Upper lobe of right lung (tissue), 1 donor: ENCODE results near the gene HES7. TPM values are rescaled to one million over a fixed set of nuclear protein-coding genes. Genes with fewer than 3 reads are reported as not detected.

ENCODE experiments used
- ATAC-seq: fragments of 200-7000 bp; cut with Tn5 transposase; one replicate; pipeline ENCODE4 v1.9.1; 2020; ENCODE audit warnings: mild to moderate bottlenecking, moderate library complexity
- DNase-seq: peaks from one replicate; pipeline ENCODE4 v3.0.0-alpha.2; 2020
- H3K27ac ChIP-seq: fragments of 200-600 bp; one replicate; pipeline ENCODE4 v1.8.0; 2022
- H3K27me3 ChIP-seq: fragments of 200-600 bp; one replicate; pipeline ENCODE4 v1.8.0; 2022; ENCODE audit warnings: mild to moderate bottlenecking
- H3K36me3 ChIP-seq: fragments of 200-600 bp; one replicate; pipeline ENCODE4 v1.8.0; 2022
- H3K4me1 ChIP-seq: fragments of 200-600 bp; one replicate; pipeline ENCODE4 v1.8.0; 2022
- H3K4me3 ChIP-seq: fragments of 200-600 bp; one replicate; pipeline ENCODE4 v1.8.0; 2022; ENCODE audit warnings: mild to moderate bottlenecking
- H3K9me3 ChIP-seq: fragments of 200-600 bp; one replicate; pipeline ENCODE4 v1.8.0; 2022
- intact Hi-C: fragments of 100-400 bp; cut with DNase I; formaldehyde crosslinking; loops from one replicate; pipeline ENCODE4 v1.11.0; 2022
- total RNA-seq: library from RNA; stranded (reverse); fragmentation: NEBNext Ultra II Directional; extraction: Animal tissue kit (Norgen Biotek cat#: 25700); gene quantifications from one replicate; pipeline ENCODE4 v1.2.1, GENCODE V29; 2021
- TF ChIP-seq, protein P1 (sequence below): fragments of 200-600 bp; IDR thresholded peaks from one replicate; pipeline ENCODE4 v1.8.0; 2022; ENCODE audit warnings: antibody characterized with exemption
- donor health status: DM: no; HTN: yes; CAD: no; lungs with severe emphysema.

Gene HES7
- total RNA-seq, 1 donor from 2014 or later, result not detected

DNA sequence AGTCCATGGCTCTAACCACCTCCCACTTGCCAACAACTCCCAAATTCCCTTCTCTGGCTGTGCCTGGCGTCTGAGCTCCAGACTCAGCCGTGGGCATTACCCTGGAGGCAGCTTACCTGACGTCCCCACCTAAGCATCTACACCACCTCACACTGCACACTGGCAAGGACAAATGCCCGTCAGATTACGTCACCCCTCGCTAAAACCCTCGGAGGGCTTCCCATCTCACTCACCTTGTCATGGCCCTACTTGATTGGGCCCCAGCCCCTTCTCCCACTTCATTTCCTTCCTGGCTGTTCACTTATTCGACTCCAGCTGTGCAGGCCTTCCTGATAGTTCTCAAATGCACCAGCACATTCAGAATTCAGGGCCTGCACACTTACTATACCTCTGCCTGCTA is 19.0 kb downstream of the HES7 start:
- no peaks in the 10 kb centered on the region for H3K36me3 ChIP-seq
- no peak overlapping the region for H3K4me3 ChIP-seq
- peaks cover 12% of the 10 kb centered on the region for H3K27me3 ChIP-seq
- TF ChIP-seq, protein P1, sequence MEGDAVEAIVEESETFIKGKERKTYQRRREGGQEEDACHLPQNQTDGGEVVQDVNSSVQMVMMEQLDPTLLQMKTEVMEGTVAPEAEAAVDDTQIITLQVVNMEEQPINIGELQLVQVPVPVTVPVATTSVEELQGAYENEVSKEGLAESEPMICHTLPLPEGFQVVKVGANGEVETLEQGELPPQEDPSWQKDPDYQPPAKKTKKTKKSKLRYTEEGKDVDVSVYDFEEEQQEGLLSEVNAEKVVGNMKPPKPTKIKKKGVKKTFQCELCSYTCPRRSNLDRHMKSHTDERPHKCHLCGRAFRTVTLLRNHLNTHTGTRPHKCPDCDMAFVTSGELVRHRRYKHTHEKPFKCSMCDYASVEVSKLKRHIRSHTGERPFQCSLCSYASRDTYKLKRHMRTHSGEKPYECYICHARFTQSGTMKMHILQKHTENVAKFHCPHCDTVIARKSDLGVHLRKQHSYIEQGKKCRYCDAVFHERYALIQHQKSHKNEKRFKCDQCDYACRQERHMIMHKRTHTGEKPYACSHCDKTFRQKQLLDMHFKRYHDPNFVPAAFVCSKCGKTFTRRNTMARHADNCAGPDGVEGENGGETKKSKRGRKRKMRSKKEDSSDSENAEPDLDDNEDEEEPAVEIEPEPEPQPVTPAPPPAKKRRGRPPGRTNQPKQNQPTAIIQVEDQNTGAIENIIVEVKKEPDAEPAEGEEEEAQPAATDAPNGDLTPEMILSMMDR, result no peak
- DNase-seq (peak; percentile 35), ATAC-seq (no peak)
- no peaks in the 10 kb centered on the region for H3K9me3 ChIP-seq
- intact Hi-C loops, result no loop called here
- H3K4me1 ChIP-seq, result peaks cover 2% of the 10 kb centered on the region
- no peak overlapping the region for H3K27ac ChIP-seq

DNA sequence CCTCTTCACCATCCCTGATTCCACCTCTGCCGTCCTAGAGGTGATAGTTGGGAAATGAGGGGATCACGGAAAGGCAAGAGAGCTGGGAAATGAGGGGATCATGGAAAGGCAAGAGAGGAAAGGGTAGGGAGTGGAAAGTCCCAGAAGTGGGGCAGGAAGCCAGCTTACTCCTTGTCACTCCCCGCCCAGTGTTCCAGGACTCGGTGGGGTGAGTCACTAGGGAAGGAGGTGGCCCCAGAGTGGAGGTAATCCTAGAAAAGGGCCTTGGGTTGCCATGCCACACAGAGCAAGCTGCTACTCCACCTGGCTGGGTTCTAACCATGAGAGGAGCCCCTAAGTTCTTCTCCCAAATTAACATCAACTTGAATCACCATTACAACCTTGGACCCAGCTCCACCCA is 20.4 kb downstream of the HES7 start:
- ATAC-seq (peak; percentile 71), DNase-seq (no peak)
- Histone ChIP-seq H3K9me3 (no peaks in the 10 kb centered on the region), H3K27ac (no peak overlapping the region), H3K27me3 (no peaks in the 10 kb centered on the region), H3K4me1 (no peaks in the 10 kb centered on the region), H3K4me3 (no peak overlapping the region), H3K36me3 (no peaks in the 10 kb centered on the region)
- intact Hi-C loops, result no loop called here
- TF ChIP-seq, protein P1, result no peak

DNA sequence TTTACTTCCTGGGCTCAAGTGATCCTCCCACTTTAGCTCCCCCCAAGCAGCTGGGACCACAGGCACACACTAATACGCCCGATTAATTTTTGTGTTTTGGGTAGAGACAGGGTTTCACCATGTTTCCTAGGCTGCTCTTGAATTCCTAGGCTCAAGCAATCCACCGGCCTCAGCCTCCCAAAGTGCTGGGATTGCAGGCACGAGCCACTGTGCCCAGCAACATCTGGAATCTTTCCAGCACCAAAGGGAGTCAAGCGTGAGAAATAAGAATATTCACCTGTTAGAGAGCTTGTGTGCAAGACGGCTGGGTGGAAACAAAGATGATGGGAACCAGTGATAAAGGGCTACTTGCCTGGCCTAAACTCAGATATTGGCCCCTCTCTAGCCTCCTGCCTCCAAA is 22.2 kb downstream of the HES7 start:
- Histone ChIP-seq H3K27ac (no peak overlapping the region), H3K27me3 (no peaks in the 10 kb centered on the region), H3K36me3 (no peaks in the 10 kb centered on the region), H3K4me3 (no peak overlapping the region), H3K4me1 (no peaks in the 10 kb centered on the region), H3K9me3 (no peaks in the 10 kb centered on the region)
- no peak for DNase-seq
- TF ChIP-seq, protein P1, result no peak
- intact Hi-C loops, result no loop called here
- no peak for ATAC-seq

DNA sequence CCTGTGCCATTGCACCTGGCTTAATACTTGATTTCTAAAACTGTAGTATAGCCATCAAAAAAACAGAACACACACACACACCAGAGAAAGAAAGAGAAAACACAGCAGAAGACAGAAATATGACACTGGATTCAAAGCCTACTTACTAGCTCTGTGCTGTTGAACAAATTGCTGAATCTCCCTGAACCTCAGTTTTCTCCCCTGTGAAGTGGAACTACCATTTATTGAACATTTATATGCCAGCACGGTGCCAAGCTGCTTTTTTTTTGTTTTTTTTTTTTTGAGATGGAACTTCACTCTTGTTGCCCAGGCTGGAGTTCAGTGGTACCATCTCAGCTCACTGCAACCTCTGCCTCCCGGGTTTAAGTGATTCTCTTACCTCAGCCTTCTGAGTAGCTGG is 23.1 kb downstream of the HES7 start:
- H3K27ac ChIP-seq, result no peak overlapping the region
- no peak overlapping the region for H3K4me3 ChIP-seq
- DNase-seq (no peak), ATAC-seq (no peak)
- H3K4me1 ChIP-seq, result no peaks in the 10 kb centered on the region
- H3K36me3 ChIP-seq, result no peaks in the 10 kb centered on the region
- intact Hi-C loops, result no loop called here
- TF ChIP-seq, protein P1, result no peak
- no peaks in the 10 kb centered on the region for H3K27me3 ChIP-seq
- no peaks in the 10 kb centered on the region for H3K9me3 ChIP-seq

DNA sequence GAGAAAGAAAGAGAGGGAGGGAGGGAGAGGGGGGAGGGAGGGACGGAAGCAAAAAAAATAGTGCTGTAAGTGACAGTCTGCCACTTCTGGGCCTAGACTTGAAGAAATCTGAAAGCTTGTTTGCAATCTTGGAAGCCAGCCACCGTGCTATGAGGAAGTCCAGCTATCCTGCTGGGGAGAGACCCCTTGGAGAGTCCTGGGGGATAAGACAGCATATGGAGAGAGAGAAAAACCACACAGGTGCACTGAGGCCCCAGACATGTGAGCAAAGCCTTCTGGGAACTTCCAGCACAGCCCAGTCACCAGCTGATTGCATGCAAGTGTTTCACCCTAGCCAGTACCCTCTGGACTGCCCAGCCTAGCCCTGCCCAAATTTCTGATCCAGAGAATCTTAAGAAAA is 23.8 kb downstream of the HES7 start:
- Histone ChIP-seq H3K36me3 (no peaks in the 10 kb centered on the region), H3K4me1 (no peaks in the 10 kb centered on the region), H3K9me3 (no peaks in the 10 kb centered on the region), H3K27me3 (no peaks in the 10 kb centered on the region), H3K27ac (no peak overlapping the region), H3K4me3 (no peak overlapping the region)
- DNase-seq, result no peak
- TF ChIP-seq, protein P1, result no peak
- intact Hi-C loops, result no loop called here
- ATAC-seq, result no peak

DNA sequence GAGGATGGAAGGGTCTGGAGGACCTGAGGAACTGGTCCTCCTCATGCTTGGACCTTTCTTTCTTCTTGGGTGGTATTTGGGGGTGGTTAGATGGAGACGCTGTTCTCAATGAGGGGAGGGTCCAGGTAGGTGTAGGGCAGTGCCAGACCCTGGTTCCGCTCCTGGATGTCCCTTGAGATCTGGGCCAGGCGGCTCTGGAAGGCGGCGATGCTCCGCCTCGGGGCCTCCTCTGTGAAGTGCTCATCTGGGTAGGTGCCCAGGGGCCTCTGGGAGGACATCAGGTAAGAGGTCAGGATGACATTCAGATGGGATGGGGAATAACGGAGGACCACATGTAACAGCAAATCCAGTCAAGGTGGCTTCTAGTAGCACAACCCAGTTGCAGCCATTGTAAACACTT is 27.4 kb downstream of the HES7 start:
- H3K27ac ChIP-seq, result no peak overlapping the region
- ATAC-seq, result no peak
- H3K4me1 ChIP-seq, result no peaks in the 10 kb centered on the region
- peaks cover 6% of the 10 kb centered on the region for H3K27me3 ChIP-seq
- no peaks in the 10 kb centered on the region for H3K9me3 ChIP-seq
- no peaks in the 10 kb centered on the region for H3K36me3 ChIP-seq
- no peak overlapping the region for H3K4me3 ChIP-seq
- TF ChIP-seq, protein P1, result no peak
- DNase-seq, result no peak
- intact Hi-C loops, result no loop called here
